ENCODE data around the gene SRSF1.
"Not testable (repeated sequence)": the region's sequence is repeated elsewhere in the genome, so short reads cannot be mapped to it uniquely, and the experiment has no call there.

Gene SRSF1

DNA sequence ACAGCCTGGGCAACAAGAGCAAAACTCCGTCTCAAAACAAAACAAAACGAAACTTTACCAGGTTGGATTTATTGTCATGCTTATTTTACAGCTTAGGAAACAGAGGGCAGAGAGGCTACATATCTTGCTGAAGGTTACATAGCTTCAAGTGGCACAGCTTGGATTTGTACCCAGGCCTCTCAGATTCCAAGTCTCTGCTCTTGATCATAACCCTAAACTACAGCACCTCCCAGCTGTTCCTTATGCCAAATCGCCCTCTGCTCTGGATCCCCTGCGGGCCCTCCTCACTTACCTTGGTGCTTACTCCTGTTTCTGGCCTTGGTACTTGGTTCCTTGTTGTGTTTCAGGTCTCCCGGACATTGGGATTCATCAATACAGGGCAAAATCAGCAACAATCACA is 40.2 kb downstream of the SRSF1 start:
- Histone ChIP-seq H3K4me3 (ENCODE audit: low read depth, low read length) (no peak overlapping the region), H3K9me3 (ENCODE audit: control insufficient read depth, insufficient read depth, low read length) (no peaks in the 10 kb centered on the region), H3K4me1 (ENCODE audit: control insufficient read depth, insufficient read depth, low read length) (no peaks in the 10 kb centered on the region), H3K9ac (ENCODE audit: low read depth, low read length) (no peak overlapping the region), H3K36me3 (ENCODE audit: control insufficient read depth, insufficient read depth, low read length) (no peaks in the 10 kb centered on the region), H3K27me3 (ENCODE audit: control insufficient read depth, insufficient read depth, low read length) (peaks cover 2% of the 10 kb centered on the region)

DNA sequence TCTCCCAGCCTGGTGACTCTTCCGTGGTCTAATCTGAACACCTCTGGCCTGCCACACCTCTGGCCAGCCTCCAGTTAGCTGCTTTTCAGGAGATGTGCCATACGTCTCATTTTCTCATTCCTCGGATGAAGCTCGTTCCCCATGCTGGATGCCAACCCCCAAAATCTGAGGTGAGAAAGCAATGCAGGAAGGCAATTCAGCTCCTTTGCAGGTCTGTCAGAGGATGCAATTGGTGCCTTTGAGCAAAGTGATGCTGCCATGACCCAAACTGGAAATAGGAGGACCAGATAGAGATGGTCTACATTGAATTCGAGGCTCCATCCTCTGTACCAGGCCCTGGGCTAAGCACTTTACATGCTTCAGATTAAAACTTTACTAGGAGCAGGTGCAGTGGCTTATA is 40.8 kb downstream of the SRSF1 start:
- H3K27me3 ChIP-seq (ENCODE audit: control insufficient read depth, insufficient read depth, low read length): peaks cover 2% of the 10 kb centered on the region
- H3K9ac ChIP-seq (ENCODE audit: low read depth, low read length): no peak overlapping the region
- no peaks in the 10 kb centered on the region for H3K9me3 ChIP-seq (ENCODE audit: control insufficient read depth, insufficient read depth, low read length)
- no peak overlapping the region for H3K4me3 ChIP-seq (ENCODE audit: low read depth, low read length)
- no peaks in the 10 kb centered on the region for H3K4me1 ChIP-seq (ENCODE audit: control insufficient read depth, insufficient read depth, low read length)
- no peaks in the 10 kb centered on the region for H3K36me3 ChIP-seq (ENCODE audit: control insufficient read depth, insufficient read depth, low read length)

DNA sequence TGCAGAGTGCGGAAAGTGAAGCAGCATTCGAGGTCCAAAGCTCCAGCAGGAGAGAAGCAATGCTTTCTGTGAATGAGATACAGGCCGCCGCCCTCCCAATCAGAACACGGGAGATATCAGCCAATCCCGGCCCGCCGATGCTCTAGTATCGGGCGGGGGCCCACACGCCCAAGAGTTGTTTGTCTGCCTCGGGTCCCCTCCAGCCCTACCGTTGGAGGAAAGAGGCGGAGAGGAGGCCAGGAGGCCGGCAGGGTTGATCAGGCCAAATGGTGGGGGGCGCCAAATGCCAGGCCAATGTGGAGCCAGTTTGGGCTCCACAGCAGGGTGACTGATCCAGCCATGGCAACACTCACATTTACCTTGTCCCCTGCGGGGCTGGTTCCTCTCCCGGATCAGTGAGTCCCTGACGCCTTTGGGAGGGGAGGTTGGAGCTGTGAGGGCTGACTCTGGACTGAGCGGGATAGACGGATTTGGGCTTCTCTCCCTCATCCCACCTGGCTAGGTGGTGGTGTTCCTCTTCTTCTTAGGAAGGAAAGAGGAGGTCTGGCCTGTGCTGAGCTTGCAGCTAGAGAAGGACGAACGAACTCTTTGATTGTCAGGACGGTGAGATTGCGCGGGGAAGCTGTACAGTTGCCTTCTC is 41.4 kb downstream of the SRSF1 start:
- H3K4me3 ChIP-seq (ENCODE audit: low read depth, low read length): no peak overlapping the region
- no peaks in the 10 kb centered on the region for H3K4me1 ChIP-seq (ENCODE audit: control insufficient read depth, insufficient read depth, low read length)
- H3K27me3 ChIP-seq (ENCODE audit: control insufficient read depth, insufficient read depth, low read length): peaks cover 2% of the 10 kb centered on the region
- no peak overlapping the region for H3K9ac ChIP-seq (ENCODE audit: low read depth, low read length)
- no peaks in the 10 kb centered on the region for H3K9me3 ChIP-seq (ENCODE audit: control insufficient read depth, insufficient read depth, low read length)
- H3K36me3 ChIP-seq (ENCODE audit: control insufficient read depth, insufficient read depth, low read length): no peaks in the 10 kb centered on the region

DNA sequence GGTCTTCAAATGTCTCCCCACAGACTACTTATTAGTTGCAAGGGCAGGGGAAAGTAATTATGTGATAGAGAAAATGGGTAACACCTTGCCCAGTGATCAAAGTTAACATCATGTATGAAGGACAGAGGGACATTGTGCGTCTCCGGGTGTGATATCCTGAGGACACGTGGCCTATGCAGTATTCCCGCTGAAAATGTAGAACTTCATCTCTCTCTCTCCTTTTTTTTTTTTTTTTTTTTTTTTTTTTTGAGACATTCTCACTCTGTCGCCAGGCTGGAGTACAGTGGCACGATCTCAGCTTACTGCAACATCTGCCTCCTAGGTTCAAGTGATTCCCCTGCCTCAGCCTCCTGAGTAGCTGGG is 43.9 kb downstream of the SRSF1 start:
- Histone ChIP-seq H3K9me3 (ENCODE audit: control insufficient read depth, insufficient read depth, low read length) (no peaks in the 10 kb centered on the region), H3K36me3 (ENCODE audit: control insufficient read depth, insufficient read depth, low read length) (no peaks in the 10 kb centered on the region), H3K4me1 (ENCODE audit: control insufficient read depth, insufficient read depth, low read length) (no peaks in the 10 kb centered on the region), H3K9ac (ENCODE audit: low read depth, low read length) (no peak overlapping the region), H3K4me3 (ENCODE audit: low read depth, low read length) (no peak overlapping the region), H3K27me3 (ENCODE audit: control insufficient read depth, insufficient read depth, low read length) (peaks cover 4% of the 10 kb centered on the region)

DNA sequence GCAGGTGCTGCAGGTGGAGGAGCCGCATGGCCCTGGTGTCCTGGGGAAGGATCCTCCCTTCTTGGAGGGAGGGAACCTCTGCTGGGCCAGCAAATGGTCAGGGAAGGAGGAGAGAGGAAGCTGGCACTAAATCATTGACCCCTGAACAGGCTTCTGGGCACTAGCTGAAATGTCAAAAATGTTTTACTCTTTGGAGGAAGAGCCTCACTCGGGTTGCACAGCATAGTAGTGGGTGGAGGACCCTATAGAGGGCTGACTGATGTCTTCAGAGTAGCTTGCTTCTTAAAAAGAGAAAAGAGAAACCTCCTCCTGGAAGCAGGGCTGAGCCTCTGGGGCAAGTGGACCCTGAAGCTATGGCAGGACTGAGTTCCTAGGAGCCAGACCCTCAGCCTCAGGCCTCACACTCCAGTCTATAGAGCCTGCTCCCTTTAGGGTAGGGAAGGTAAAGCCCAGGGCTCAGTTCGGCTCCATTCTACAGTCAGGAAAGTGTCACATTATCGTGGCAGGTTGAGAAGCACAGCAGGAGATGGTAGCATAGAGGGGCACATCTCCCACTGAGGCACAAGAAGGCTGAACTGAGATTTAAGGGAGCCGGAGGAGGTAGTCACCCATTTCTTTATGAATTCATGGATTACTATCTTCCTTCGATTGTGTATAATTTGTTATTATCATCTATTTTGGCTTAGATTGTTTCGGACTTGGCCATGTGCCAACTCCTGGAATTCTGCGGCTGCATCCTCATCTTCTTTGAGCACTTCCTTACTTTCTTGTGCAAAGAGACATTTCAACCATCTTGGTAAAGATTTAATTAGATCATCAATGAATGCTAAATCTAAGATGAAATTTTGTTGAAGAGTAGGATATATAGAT is 44.5 kb downstream of the SRSF1 start:
- Histone ChIP-seq H3K9me3 (ENCODE audit: control insufficient read depth, insufficient read depth, low read length) (no peaks in the 10 kb centered on the region), H3K36me3 (ENCODE audit: control insufficient read depth, insufficient read depth, low read length) (no peaks in the 10 kb centered on the region), H3K4me3 (ENCODE audit: low read depth, low read length) (no peak overlapping the region), H3K4me1 (ENCODE audit: control insufficient read depth, insufficient read depth, low read length) (no peaks in the 10 kb centered on the region), H3K9ac (ENCODE audit: low read depth, low read length) (no peak overlapping the region), H3K27me3 (ENCODE audit: control insufficient read depth, insufficient read depth, low read length) (peaks cover 9% of the 10 kb centered on the region)

DNA sequence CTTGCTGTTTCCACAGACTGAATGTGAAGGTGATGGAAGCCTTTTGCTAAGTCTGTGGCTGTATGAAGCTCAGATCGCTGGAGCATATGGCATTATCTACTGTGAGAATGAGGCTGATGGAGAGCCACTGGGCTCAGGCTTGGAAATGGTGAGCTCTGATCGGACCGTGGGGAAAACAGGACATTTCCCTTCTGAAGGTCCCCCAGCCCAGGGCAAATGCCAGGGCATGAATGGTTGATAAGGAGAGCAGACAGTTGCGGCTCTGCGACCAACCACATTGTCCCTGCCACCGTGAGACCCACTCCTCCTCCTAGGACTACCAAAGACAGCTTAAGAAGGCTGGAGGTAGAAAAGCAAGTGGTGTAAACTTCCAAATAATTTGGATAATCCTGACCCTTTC is 47.1 kb downstream of the SRSF1 start:
- Histone ChIP-seq H3K4me1 (ENCODE audit: control insufficient read depth, insufficient read depth, low read length) (peaks cover 11% of the 10 kb centered on the region), H3K4me3 (ENCODE audit: low read depth, low read length) (no peak overlapping the region), H3K27me3 (ENCODE audit: control insufficient read depth, insufficient read depth, low read length) (peaks cover 26% of the 10 kb centered on the region), H3K9ac (ENCODE audit: low read depth, low read length) (no peak overlapping the region), H3K9me3 (ENCODE audit: control insufficient read depth, insufficient read depth, low read length) (no peaks in the 10 kb centered on the region), H3K36me3 (ENCODE audit: control insufficient read depth, insufficient read depth, low read length) (no peaks in the 10 kb centered on the region)

DNA sequence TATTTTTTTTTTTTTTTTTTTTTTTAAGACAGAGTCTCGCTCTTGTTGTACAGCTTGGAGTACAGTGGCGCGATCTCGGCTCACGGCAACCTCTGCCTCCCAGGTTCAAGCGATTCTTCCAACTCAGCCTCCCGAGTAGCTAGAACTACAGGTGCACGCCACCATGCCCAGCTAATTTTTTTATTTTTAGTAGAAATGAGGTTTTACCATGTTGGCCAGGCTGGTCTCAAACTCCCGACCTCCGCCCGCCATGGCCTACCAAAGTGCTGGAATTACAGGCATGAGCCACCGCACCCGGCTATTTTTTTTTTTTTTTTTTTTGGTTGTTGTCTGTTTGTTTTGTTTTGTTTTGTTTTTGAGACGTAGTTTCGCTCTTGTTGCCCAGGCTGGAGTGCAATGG is 48.7 kb downstream of the SRSF1 start:
- H3K27me3 ChIP-seq (ENCODE audit: control insufficient read depth, insufficient read depth, low read length): peaks cover 32% of the 10 kb centered on the region
- not testable (repeated sequence) for H3K9me3 ChIP-seq (ENCODE audit: control insufficient read depth, insufficient read depth, low read length)

DNA sequence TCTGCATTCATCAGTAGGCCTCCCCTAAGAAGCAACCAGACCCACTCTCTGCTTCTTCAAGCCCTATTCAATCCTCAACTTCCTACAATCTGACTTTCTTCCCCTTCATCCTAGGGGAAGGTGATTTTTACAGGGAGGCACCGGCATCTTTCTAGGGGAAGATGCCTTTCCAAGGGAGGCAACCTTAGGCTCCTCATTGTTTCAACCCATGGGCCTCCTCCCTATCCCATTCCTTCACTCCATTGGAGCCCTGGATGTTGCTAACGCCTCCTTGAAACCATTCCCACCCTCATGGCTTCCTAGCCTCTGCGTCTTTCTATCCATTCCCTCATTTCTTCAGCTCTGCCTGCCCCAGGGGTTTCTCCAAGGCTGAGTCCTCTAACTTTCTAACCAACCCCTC is 49.2 kb downstream of the SRSF1 start:
- H3K27me3 ChIP-seq (ENCODE audit: control insufficient read depth, insufficient read depth, low read length): peaks cover 37% of the 10 kb centered on the region
- H3K4me3 ChIP-seq (ENCODE audit: low read depth, low read length): no peak overlapping the region
- no peaks in the 10 kb centered on the region for H3K36me3 ChIP-seq (ENCODE audit: control insufficient read depth, insufficient read depth, low read length)
- no peaks in the 10 kb centered on the region for H3K9me3 ChIP-seq (ENCODE audit: control insufficient read depth, insufficient read depth, low read length)
- H3K9ac ChIP-seq (ENCODE audit: low read depth, low read length): no peak overlapping the region
- peaks cover 17% of the 10 kb centered on the region for H3K4me1 ChIP-seq (ENCODE audit: control insufficient read depth, insufficient read depth, low read length)

More for the DNA sequence above, 48.7 kb downstream of the SRSF1 start:
- H3K36me3 ChIP-seq (ENCODE audit: control insufficient read depth, insufficient read depth, low read length); H3K4me3 ChIP-seq (ENCODE audit: low read depth, low read length); H3K9ac ChIP-seq (ENCODE audit: low read depth, low read length): not testable (repeated sequence)
- peaks cover 17% of the 10 kb centered on the region for H3K4me1 ChIP-seq (ENCODE audit: control insufficient read depth, insufficient read depth, low read length)

DNA sequence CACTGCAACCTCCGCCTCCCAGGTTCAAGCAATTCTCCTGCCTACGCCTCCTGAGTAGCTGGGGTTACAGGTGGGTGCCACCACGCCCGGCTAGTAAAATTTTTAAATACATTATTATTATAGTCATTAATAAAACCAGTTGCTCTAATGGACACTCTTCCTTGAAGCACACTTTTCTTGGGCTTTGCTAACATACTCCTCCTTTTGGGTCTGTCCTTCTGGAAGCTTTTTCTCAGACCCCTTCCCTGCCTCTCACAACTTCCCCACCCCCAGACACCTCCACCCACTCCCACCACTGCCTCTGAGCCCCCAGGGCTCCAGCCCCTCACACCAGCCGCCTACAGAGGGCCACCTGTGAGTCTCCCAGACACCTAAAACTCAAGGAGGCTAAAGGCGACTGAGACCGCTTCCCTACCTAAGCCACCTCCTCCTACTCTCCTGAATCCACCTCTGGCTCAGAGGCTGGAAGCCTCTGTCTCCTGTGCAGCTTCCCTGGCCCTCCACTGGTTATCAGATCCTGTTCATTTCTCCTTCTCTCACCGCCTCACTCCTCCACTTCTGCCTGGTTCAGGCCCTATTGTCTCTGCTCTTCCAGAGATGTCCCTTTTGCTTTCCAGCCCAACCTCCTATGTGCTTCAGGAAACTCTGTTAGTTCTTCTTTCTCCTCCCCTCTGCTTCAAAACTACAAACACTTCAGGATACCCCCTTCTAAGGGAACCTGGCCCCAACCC is 49.8 kb downstream of the SRSF1 start:
- no peaks in the 10 kb centered on the region for H3K9me3 ChIP-seq (ENCODE audit: control insufficient read depth, insufficient read depth, low read length)
- H3K4me3 ChIP-seq (ENCODE audit: low read depth, low read length): no peak overlapping the region
- H3K27me3 ChIP-seq (ENCODE audit: control insufficient read depth, insufficient read depth, low read length): peaks cover 38% of the 10 kb centered on the region
- H3K36me3 ChIP-seq (ENCODE audit: control insufficient read depth, insufficient read depth, low read length): no peaks in the 10 kb centered on the region
- peaks cover 17% of the 10 kb centered on the region for H3K4me1 ChIP-seq (ENCODE audit: control insufficient read depth, insufficient read depth, low read length)
- no peak overlapping the region for H3K9ac ChIP-seq (ENCODE audit: low read depth, low read length)

DNA sequence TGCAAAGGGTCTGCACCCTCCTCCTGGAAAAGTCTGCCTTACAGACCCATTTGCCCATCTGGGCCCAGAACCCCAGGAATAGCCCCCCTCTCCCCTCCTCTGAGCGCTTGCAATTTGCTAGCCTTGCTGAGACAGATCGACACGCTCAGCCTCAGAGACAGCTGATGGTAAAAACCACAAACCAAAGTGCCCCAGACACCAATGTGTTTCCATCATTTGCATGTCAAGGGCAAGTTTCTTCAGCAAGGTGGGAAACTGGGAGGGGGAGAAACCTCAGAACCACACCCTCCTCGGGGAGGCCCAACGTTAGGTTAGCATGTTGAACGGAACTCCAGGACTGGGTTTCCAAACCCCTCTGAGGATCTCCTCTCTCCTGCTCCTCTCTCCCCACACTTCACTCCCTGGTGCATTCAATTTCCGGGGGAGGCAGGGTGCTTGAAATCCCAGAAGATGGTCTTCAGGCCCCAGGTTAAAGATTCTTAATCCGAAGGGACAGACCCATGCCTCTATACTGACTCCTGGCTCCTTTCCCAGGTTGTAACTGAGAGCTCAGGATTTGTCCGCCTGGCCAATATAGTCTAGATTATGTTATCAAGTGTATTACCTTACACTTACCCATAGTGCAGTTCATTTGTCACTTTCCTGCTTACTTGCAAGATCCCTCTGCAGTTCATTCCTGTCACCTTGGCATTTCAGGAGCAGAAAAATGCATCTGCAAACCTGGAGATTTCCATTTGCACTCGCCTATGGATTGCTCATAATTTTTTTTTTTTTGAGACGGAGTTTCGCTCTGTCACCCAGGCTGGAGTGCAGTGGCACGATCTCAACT is 50.5 kb downstream of the SRSF1 start:
- H3K36me3 ChIP-seq (ENCODE audit: control insufficient read depth, insufficient read depth, low read length): no peaks in the 10 kb centered on the region
- no peak overlapping the region for H3K9ac ChIP-seq (ENCODE audit: low read depth, low read length)
- peaks cover 17% of the 10 kb centered on the region for H3K4me1 ChIP-seq (ENCODE audit: control insufficient read depth, insufficient read depth, low read length)
- H3K9me3 ChIP-seq (ENCODE audit: control insufficient read depth, insufficient read depth, low read length): no peaks in the 10 kb centered on the region
- peaks cover 38% of the 10 kb centered on the region for H3K27me3 ChIP-seq (ENCODE audit: control insufficient read depth, insufficient read depth, low read length)
- peak overlapping the region; percentile 77 for H3K4me3 ChIP-seq (ENCODE audit: low read depth, low read length)

DNA sequence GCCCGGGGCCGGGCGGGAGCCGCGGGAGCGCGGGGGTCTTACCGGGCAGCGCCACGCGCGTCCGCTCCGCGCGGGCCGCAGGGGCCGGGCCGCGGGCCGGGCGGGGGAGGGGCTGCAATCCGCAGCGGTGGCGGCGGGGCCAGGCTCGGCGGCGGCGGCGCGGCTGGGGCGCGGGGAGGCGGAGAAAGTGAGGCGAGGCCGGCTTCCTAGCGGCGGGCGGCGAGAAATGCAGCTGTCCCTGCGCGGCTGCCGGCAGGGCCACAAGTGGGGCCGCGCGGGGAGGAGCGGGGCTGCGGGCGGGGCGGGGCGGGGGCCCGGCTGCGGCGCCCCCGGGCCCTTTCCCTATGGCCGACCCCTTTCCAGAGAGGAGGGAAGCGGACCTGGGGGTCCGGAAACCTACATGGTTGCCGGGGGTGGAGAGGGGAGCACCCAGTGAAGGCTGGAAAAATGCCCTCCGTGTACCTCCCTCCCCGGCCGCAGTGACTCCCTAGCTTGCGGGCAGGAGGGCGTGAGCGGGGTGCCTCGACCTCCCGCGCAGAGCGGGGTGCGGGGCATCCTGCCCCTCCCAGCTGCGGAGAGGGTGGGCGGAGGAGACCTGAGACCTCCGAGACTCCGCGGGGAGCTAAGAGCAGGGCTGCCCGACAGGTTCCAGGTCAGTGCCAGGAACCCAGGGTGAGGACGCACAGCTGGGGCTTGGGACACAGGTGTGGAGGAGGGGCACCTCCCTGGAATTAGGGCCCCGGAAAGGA is 51.7 kb downstream of the SRSF1 start, which contains the start of gene CUEDC1:
Gene CUEDC1 (minus strand): TSS at position 230 of the 749 bp plus-strand sequence. CDS start 69,848 bp downstream, outside the sequence.
- H3K4me1 ChIP-seq (ENCODE audit: control insufficient read depth, insufficient read depth, low read length): peaks cover 17% of the 10 kb centered on the region
- H3K9me3 ChIP-seq (ENCODE audit: control insufficient read depth, insufficient read depth, low read length): no peaks in the 10 kb centered on the region
- peaks cover 38% of the 10 kb centered on the region for H3K27me3 ChIP-seq (ENCODE audit: control insufficient read depth, insufficient read depth, low read length)
- no peak within 1 kb of the TSS for H3K9ac ChIP-seq (ENCODE audit: low read depth, low read length)
- peak within 1 kb of the TSS; percentile 77 for H3K4me3 ChIP-seq (ENCODE audit: low read depth, low read length)
- H3K36me3 ChIP-seq (ENCODE audit: control insufficient read depth, insufficient read depth, low read length): no peaks in the 10 kb centered on the region

Measured in iPS-15b (cell line).